GM21529 (cell line): Measurements from ENCODE around the gene CDC14B.
A peak's percentile ranks its signal among the peaks of the same experiment; 100 is the strongest.
"Not testable (repeated sequence)": the region's sequence is repeated elsewhere in the genome, so short reads cannot be mapped to it uniquely, and the experiment has no call there.

Source experiments
- ATAC-seq: cut with Tn5 transposase; IDR thresholded peaks from one replicate; pipeline ENCODE4 v1.9.1; 2021; ENCODE audit not compliant: unreplicated experiment

Gene CDC14B

GRCh38 chr9:96619491-96620180 is at the start of gene CDC14B:
Gene CDC14B, minus strand, starts transcription at chr9:96619843. Its CDS starts 465 bp downstream, at chr9:96619378.
- peak; percentile 68 for ATAC-seq

DNA sequence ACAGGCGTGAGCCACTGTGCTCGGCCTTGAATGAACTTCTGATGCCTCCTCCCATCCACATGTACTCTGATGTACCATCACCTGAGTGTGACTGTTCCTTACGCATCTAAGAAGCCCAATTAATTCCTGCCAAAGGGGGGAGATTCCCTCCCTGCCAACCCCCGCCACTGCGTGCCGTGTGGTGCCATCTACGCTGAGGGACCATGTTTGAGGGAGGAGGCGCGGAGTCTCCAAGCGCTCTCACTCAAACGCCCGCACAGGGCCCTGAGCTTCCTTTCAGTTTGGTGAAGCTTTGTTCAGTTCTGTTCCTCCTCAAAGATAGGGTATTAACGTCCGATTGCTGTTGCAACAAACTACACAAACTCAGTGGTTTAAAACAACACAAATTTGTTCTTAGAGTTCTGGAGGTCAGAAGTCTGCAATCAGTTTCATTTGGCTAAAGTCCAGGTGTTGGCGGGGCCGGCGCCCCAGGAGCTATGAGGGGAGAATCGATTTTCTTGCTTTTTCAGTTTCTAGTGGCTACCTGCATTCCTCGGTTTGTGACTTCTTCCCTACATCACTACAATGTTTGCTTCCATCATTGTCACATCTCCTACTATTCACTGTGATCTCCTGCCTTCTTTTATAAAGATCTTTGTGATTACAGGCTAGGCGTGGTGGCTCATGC is 49.4 kb upstream of the CDC14B start:
- ATAC-seq, result no peak

DNA sequence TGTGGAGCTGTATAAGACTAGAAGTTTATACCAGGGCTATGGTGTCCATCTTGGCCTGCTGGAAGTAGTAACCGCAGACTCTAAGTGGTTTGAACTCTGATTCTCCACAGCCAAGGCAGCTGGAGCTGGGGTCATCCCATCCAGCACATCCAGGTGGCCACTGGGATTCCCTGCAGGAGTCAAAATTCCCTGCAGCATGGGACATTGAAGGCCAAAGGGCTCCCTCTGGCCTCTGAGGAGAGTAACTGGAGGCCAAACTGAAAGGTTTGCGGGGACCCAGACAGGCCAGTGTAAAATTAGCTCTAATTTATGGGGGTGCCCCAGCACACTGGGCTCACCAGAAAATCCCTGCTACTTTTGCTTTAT is 47.7 kb upstream of the CDC14B start:
- no peak for ATAC-seq

DNA sequence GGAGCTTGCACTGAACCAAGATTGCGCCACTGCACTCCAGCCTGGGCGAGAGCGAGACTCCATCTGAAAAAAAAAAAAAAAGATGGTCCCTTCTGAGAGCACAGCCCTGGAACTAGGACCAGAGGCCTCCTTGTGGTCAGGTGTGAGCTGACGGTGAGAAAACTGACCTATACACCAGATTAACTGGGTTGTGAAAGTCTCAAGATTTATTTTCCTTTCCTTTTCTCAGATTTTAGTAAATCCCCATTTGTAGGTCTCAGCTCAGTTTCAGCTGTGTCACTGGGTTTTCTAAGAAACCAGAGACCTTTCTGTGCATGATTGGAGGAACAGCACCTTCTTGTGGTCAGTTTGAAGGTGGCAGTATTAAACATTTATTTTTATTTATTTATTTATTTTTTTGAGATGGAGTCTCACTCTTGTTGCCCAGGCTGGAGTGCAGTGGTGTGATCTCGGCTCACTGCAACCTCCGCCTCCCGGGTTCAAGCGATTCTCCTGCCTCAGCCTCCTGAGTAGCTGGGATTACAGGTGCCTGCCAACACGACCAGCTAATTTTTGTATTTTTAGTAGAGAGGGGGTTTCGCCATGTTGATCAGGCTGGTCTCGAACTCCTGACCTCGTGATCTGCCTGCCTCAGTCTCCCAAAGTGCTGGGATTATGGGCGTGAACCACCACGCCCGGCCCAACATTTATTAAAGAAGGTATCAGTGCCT is 47.2 kb upstream of the CDC14B start:
- peak; percentile 69 for ATAC-seq

- ATAC-seq, result no peak
Measured at GRCh38 chr9:96665789-96666188, 46.1 kb upstream of the CDC14B start.

GRCh38 chr9:96663506-96664120 is 44.0 kb upstream of the CDC14B start:
- ATAC-seq, result no peak

GRCh38 chr9:96661711-96662110 is 42.1 kb upstream of the CDC14B start:
- ATAC-seq, result no peak

- no peak for ATAC-seq
Measured at GRCh38 chr9:96660692-96661248, 41.1 kb upstream of the CDC14B start.

DNA sequence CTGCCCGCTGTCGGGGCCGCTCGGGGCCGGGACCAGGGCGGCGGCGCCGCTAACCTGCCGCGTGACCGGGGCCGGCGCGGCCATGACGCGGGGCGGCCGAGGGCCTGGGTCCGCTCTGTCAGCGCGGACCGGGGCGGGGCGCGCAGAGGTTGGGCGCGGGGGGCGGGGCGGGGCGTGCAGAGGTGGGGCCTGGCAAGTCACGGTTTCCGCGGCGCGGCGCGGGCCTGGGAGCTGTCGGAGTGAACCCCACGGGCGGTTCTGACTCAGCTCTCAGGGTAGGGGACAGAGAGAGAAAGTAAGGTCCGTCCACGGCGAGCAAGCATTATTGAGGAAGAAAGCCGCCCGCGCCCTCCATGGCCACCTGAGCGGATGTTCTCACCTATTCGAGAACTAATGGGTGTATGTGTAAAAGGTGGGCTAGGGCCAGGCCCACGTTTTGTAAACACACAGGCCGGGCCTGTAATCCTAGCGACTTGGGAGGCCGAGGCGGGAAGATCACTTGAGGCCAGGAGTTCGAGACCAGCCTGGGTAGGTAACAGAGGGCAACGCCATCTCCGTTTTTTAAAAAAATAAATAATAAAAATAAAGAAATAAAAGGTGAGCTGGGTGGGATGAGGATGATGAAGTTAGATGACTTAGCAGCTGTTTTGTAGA is 35.7 kb upstream of the CDC14B start, which contains the start of gene PRXL2C:
Gene PRXL2C (minus strand): TSS at position 120 of the 654 bp plus-strand sequence. CDS start 36 bp downstream, at position 84.
- ATAC-seq, result peak; percentile 76

DNA sequence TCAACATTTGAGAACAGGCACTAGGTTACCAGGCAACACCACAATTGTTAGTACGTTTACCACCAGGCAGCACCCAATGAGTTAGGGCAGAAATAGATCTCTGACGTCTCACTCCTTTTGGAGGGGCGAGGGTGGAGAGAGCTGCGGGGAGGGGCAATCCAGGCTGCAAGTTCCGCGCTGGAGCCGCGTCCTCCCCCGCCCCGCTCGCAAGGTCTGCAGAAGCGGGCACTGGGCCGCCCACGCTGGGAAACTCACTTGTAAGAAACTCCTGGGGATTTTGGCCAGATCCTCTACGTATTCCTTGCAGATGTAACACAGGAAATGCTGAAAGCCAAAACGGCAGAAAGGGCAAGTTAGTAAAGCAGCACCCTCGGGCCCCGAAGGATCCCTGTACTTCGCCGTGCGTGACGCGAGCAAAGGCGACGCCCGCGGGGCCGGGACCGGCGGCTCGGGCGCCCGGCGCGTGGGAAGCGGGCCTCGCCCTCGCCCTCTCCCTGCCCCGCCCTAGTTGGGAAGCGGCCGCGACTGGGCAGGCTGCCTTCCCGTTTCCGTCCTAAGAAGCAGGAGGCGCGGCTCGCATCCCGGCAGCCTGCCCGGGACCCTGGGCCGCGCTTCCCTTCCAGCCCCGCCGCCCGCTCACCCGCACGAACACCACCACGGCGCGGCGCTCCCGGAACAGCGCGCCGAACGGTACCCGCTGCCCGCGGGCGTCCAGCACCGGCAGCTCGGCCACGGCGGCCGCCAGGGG is 35.0 kb upstream of the CDC14B start:
- peak; percentile 58 for ATAC-seq

GRCh38 chr9:96651626-96652025 is 32.0 kb upstream of the CDC14B start:
- no peak for ATAC-seq

DNA sequence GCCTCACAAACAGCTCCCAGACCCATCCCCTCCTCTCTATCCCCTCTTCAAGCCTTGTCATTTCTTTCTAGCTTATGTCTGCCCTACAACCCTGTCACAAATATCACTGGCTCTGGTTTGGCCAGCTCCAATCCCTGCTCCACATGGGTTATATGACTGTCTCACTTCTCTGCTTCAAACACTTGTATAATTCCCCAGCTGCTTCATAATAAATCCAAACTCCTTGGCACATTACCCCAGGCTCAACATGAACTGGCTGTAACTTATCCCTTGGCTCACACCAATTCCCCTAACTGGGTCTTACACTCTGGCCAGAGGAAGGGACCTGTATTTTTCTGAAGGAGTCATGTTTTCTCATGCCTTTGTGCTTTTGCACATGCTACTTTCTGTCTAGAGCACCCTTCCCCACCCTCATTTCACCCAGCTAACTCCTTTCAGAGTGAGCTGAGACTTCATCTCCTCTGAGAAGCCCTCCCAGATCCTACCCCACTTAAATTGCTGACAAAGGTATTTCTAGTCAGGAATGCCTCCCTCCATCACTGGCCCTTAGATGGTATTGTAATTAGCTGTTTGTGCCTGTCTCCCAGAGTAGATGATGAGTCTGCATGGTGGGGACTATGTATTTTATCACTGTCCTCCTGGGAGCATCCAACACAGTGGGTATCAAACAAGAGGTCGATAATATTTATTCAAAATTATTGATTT is 30.1 kb upstream of the CDC14B start:
- ATAC-seq, result no peak

- ATAC-seq, result no peak
Measured at GRCh38 chr9:96646081-96646991, 26.7 kb upstream of the CDC14B start.

- ATAC-seq, result no peak
Measured at GRCh38 chr9:96644137-96644536, 24.5 kb upstream of the CDC14B start.

DNA sequence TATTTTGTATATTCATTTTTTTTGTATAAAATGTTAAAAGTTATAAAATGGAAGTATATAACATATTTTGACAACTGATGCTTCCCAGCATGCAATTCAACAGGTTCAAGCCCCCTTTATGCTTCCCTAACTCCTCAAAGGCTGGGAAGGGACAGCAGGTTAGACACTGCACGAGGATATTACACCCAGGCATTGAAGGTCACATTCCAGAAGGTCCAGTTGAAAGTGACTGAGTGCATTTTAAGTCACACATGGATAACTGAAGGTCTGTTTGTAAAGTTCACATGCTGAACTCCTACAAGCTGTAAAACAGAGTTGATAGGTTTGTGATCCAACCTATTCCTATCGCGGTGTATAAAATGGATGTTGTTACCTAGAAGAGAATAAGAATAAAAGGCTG is 21.9 kb upstream of the CDC14B start:
- no peak for ATAC-seq

DNA sequence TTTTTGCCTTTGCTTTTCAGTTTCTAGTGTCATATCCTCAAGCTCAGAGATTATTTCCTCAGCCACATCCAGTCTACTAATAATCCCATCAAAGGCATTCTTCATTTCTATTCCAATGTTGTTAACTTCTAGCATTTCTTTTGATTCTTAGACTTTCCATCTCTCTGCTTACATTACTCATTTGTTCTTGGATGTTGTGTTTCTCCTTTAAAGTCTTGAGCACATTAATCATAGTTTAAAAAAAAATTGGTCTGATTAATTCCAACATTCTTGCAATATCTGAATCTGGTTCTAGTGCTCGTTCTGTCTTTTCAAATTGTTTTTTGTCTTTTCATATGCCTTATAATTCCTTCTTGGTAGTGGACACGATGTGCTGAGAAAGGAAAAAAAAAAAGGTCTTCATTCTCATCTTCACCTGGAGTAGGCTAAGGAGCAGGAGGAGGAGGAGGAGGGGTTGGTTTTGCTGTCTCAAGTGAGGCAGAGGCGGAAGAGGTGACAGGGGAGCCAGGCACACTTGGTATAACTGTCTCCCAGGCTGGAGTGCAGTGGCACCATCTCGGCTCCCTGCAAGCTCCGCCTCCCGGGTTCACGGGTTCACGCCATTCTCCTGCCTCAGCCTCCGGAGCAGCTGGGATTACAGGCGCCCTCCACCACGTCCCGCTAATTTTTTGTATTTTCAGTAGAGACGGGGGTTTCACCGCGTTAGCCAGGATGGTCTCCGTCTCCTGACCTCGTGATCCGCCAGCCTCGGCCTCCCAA is 19.1 kb upstream of the CDC14B start:
- ATAC-seq, result no peak

GRCh38 chr9:96636368-96636767 is 16.7 kb upstream of the CDC14B start:
- no peak for ATAC-seq

DNA sequence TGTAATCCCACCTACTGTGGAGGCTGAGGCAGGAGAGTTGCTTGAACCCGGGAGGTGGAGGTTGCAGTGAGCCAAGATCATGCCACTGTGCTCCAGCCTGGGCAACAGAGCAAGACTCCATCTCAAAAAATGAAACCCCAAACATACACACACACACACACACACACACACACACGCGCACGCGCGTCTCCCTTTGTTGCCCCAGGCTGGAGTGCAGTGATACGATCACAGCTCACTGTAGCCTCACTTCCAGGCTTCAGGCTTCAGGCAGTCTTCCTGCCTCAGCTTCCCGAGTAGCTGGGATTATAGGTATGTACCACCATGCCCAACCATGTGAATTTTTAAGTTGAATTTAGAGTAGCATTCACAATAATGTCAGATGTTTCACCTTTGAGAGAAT is 13.9 kb upstream of the CDC14B start:
- not testable (repeated sequence) for ATAC-seq
